HepG2 (cell line): ENCODE results near the gene SCT. TPM values are rescaled to one million over a fixed set of nuclear protein-coding genes. Genes with fewer than 3 reads are reported as not detected.

Experiments
- AGO1 ChIP-seq: fragments of 200-400 bp; formaldehyde crosslinking; IDR thresholded peaks from 2 replicates; pipeline ENCODE4 v1.6.1; 2017; ENCODE audit warnings: mild to moderate bottlenecking, low read depth, low read length, moderate library complexity; ENCODE audit not compliant: poor library complexity, severe bottlenecking
- AHDC1 ChIP-seq: sonication (generic); formaldehyde crosslinking; IDR thresholded peaks from 2 replicates; pipeline ENCODE4 v1.5.1; 2020; ENCODE audit warnings: mild to moderate bottlenecking, missing genetic modification reagents, borderline replicate concordance
- AHR ChIP-seq: IDR thresholded peaks from 2 replicates; pipeline ENCODE4 v1.6.1; 2018; ENCODE audit warnings: missing genetic modification reagents, missing compliant biosample characterization
- ELF3 ChIP-seq: IDR thresholded peaks from 2 replicates; pipeline ENCODE4 v1.6.1; 2016; ENCODE audit warnings: missing genetic modification reagents, missing compliant biosample characterization
- ETV6 ChIP-seq: sonication (generic); formaldehyde crosslinking; conservative IDR thresholded peaks from 2 replicates; pipeline ENCODE4 v1.4.0; 2020; ENCODE audit warnings: missing genetic modification reagents
- GPN1 ChIP-seq: sonication (generic); formaldehyde crosslinking; IDR thresholded peaks from 2 replicates; pipeline ENCODE4 v1.5.1; 2020; ENCODE audit warnings: missing genetic modification reagents, borderline replicate concordance
- KDM5B ChIP-seq: sonication (generic); formaldehyde crosslinking; IDR thresholded peaks from 2 replicates; pipeline ENCODE4 v1.4.0; 2020; ENCODE audit warnings: missing genetic modification reagents, mild to moderate bottlenecking, borderline replicate concordance
- MIER3 ChIP-seq: IDR thresholded peaks from 2 replicates; pipeline ENCODE4 v1.6.1; 2016; ENCODE audit warnings: missing compliant biosample characterization, borderline replicate concordance
- MTERF4 ChIP-seq: sonication (generic); formaldehyde crosslinking; IDR thresholded peaks from 2 replicates; pipeline ENCODE4 v1.8.0; 2023; ENCODE audit warnings: mild to moderate bottlenecking, missing genetic modification reagents
- NFRKB ChIP-seq: fragments of 450-650 bp; IDR thresholded peaks from 2 replicates; pipeline ENCODE4 v1.6.1; 2017
- SKI ChIP-seq: fragments of 450-650 bp; IDR thresholded peaks from one replicate; pipeline ENCODE4 v1.6.1; 2018; ENCODE audit warnings: mild to moderate bottlenecking; ENCODE audit not compliant: partially characterized antibody
- SP1 ChIP-seq, 2 experiments: fragments of 450-650 bp in 1 of 2; sonication (generic) in 1 of 2; formaldehyde crosslinking in 1 of 2; IDR thresholded peaks; 2 replicates each; pipeline versions ENCODE4 v1.4.0 to v1.6.1; 2016 to 2020; ENCODE audit warnings: missing genetic modification reagents in 1 of 2
- ZFP90 ChIP-seq: sonication (generic); formaldehyde crosslinking; IDR thresholded peaks from 2 replicates; pipeline ENCODE4 v1.8.0; 2022; ENCODE audit warnings: missing genetic modification reagents, mild to moderate bottlenecking, inconsistent platforms, borderline replicate concordance
- ZKSCAN5 ChIP-seq: sonication (generic); formaldehyde crosslinking; IDR thresholded peaks from 2 replicates; pipeline ENCODE4 v1.5.1; 2020; ENCODE audit warnings: mild to moderate bottlenecking, missing genetic modification reagents
- ZNF138 ChIP-seq: sonication (generic); formaldehyde crosslinking; IDR thresholded peaks from 2 replicates; pipeline ENCODE4 v1.5.0; 2020; ENCODE audit warnings: mild to moderate bottlenecking, low read depth, missing genetic modification reagents
- ZNF17 ChIP-seq: sonication (generic); formaldehyde crosslinking; IDR thresholded peaks from 2 replicates; pipeline ENCODE4 v1.5.0; 2020; ENCODE audit warnings: mild to moderate bottlenecking, missing genetic modification reagents
- ZNF253 ChIP-seq: sonication (generic); formaldehyde crosslinking; IDR thresholded peaks from 2 replicates; pipeline ENCODE4 v1.8.0; 2022; ENCODE audit warnings: mild to moderate bottlenecking, missing genetic modification reagents, borderline replicate concordance
- ZNF614 ChIP-seq: IDR thresholded peaks from 2 replicates; pipeline ENCODE4 v1.6.1; 2018; ENCODE audit warnings: missing biosample characterization, missing genetic modification reagents, inconsistent platforms, borderline replicate concordance
- ZNF678 ChIP-seq: sonication (generic); formaldehyde crosslinking; IDR thresholded peaks from 2 replicates; pipeline ENCODE4 v1.4.0; 2020; ENCODE audit warnings: mild to moderate bottlenecking, missing genetic modification reagents
- ZNF704 ChIP-seq: sonication (generic); formaldehyde crosslinking; IDR thresholded peaks from 2 replicates; pipeline ENCODE4 v1.8.1; 2023; ENCODE audit warnings: mild to moderate bottlenecking, inconsistent platforms, moderate library complexity, missing genetic modification reagents, borderline replicate concordance
- ZNF720 ChIP-seq: sonication (generic); formaldehyde crosslinking; IDR thresholded peaks from 2 replicates; pipeline ENCODE4 v1.4.0; 2020; ENCODE audit warnings: missing genetic modification reagents
- ZNF788 ChIP-seq: sonication (generic); formaldehyde crosslinking; IDR thresholded peaks from 2 replicates; pipeline ENCODE4 v1.5.0; 2020; ENCODE audit warnings: mild to moderate bottlenecking, missing genetic modification reagents, borderline replicate concordance
- ZZZ3 ChIP-seq: sonication (generic); formaldehyde crosslinking; IDR thresholded peaks from 2 replicates; pipeline ENCODE4 v1.4.0; 2020; ENCODE audit warnings: missing genetic modification reagents, mild to moderate bottlenecking, borderline replicate concordance
- polyA plus RNA-seq, 8 experiments: library from polyadenylated mRNA; depleted of rRNA in 3 of 8; stranded (reverse) in 7 of 8; unstranded in 1 of 8; fragments of >200 nt; fragmentation: Illumina TruSeq in 4 of 8; extraction: Trizol in 4 of 8; gene quantifications; 2 replicates each; pipeline versions ENCODE4 v1.2.1 to v1.2.3, GENCODE V29; 2011 to 2016; ENCODE audit warnings: low read depth in 4 of 8, missing spikeins in 1 of 8, mixed read lengths in 1 of 8; ENCODE audit not compliant: insufficient read depth in 1 of 8
- total RNA-seq, 5 experiments: library from RNA; depleted of rRNA; stranded (reverse); fragments of >200 nt; fragmentation: Illumina TruSeq; extraction: Trizol; gene quantifications; 2 replicates each; pipeline ENCODE4 v1.2.3, GENCODE V29; 2016; ENCODE audit warnings: low read depth in 1 of 5

SCT gene
- total and polyA plus RNA-seq, 2 of the 13 experiments (the other 11 are each of a cell fraction or from before 2014, with no cell fraction given): not detected

GRCh38 chr11:587978-588380 is 39.0 kb downstream of the SCT start (continued):
- TF ChIP-seq SKI (peak; percentile 84), AHR (CRISPR knock-in tag) (no peak), ELF3 (peak; percentile 69), ZNF253 (CRISPR knock-in tag) (no peak), SP1 (IDR thresholded peaks at IDR 0.05) (no peak), SP1 (CRISPR knock-in tag; IDR thresholded peaks at IDR 0.05) (peak; percentile 22; the same call in 1 of the 2 replicates), MIER3 (CRISPR knock-in tag) (peak; percentile 83; the same call in 1 of the 2 replicates), ZNF678 (CRISPR knock-in tag) (no peak), KDM5B (CRISPR knock-in tag) (no peak; the same call in 1 of the 2 replicates), AHDC1 (CRISPR knock-in tag) (no peak), ZNF788 (peak; percentile 78; the same call in 1 of the 2 replicates), ZKSCAN5 (CRISPR knock-in tag) (no peak), ZZZ3 (CRISPR knock-in tag) (no peak), ZNF614 (0 out of 2 replicates have a peak, but pooled peaks have one; percentile 54), MTERF4 (CRISPR knock-in tag) (peak; percentile 37; the same call in 1 of the 2 replicates), AGO1 (no peak), NFRKB (no peak), ZNF720 (CRISPR knock-in tag) (no peak), GPN1 (no peak), ZNF704 (CRISPR knock-in tag) (no peak), ETV6 (CRISPR knock-in tag) (no peak), ZNF17 (no peak), ZNF138 (CRISPR knock-in tag) (no peak), ZFP90 (no peak)
